GM18526 (cell line): Measurements from ENCODE around the gene EPS8.

Experiments
- POLR2A ChIP-seq: IDR thresholded peaks from 3 replicates; pipeline ENCODE4 v1.6.1; 2011; ENCODE audit not compliant: insufficient read length; ENCODE audit errors: extremely low read depth

EPS8 gene

DNA sequence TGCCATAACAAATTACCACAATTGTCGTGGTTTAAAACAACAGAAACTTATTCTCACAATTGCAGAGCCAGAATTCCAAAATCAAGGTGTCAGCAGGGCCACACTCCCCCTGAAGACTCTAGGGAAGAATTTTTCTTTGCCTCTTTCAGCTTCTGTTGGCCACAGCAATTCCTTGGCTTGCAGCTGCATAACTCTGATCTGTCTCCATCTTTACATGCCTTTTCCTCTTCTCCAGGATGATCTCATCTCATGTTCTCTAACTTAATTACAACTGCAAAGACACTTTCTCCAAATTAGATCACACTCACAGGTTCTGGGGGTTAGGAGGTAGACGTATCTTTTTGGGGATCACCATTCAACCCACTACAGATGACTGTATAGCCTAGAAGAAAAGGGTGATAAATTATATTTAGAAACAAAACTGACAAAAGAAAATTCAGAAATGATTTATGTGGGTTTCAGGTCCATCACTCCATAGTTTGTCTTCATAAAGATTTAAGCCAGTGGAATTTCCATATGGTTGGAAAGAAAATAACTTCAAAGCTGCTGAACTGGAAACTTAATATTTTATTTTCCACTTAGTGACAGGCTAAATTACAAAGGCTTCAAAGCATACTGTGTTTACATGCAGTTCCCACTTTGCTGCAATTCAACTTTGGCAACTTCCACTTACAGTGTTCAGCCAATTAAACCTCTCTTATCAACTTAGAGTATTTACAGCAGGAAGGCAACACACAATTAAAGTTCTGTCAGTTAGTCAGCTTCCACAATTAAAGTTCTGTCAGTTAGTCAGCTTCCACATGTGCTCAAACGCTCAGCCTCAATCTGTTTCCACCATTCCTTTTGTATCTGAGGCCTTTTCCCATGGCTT, 213.3 kb downstream of the EPS8 start:
- TF ChIP-seq POLR2A, result no peak

- no peak for TF ChIP-seq POLR2A
Observed at GRCh38 chr12:15574353-15574752, 214.8 kb downstream of the EPS8 start.
